HCT116 (cell line): ENCODE measurements around the gene SLC6A8.

Experiments
- CEBPB ChIP-seq: IDR thresholded peaks from 2 replicates; pipeline ENCODE4 v1.6.1; 2012; ENCODE audit warnings: low read depth
- ELF1 ChIP-seq: IDR thresholded peaks from 2 replicates; pipeline ENCODE4 v1.6.1; 2012; ENCODE audit warnings: low read depth, borderline replicate concordance
- POLR2A ChIP-seq: IDR thresholded peaks from 2 replicates; pipeline ENCODE4 v1.7.0; 2011; ENCODE audit warnings: borderline replicate concordance; ENCODE audit not compliant: insufficient read depth, insufficient read length; ENCODE audit errors: extremely low read depth
- RAD21 ChIP-seq: IDR thresholded peaks from 2 replicates; pipeline ENCODE4 v1.6.1; 2012; ENCODE audit warnings: low read depth, mild to moderate bottlenecking
- TF ChIP-seq, protein P1 (sequence below), 3 experiments: fragments of 200-600 bp in 1 of 3; sonication (generic) in 1 of 3; IDR thresholded peaks in 2 of 3; conservative IDR thresholded peaks in 1 of 3; 2 replicates each; pipeline ENCODE4 v1.5.1; 2012 to 2017; ENCODE audit warnings: low read depth in 2 of 3, low read length in 2 of 3, antibody characterized with exemption in 1 of 3, borderline replicate concordance in 1 of 3, control low read depth in 1 of 3, mild to moderate bottlenecking in 1 of 3, mixed read lengths in 1 of 3, mixed run types in 1 of 3, moderate library complexity in 1 of 3; ENCODE audit not compliant: insufficient read depth in 1 of 3

DNA sequence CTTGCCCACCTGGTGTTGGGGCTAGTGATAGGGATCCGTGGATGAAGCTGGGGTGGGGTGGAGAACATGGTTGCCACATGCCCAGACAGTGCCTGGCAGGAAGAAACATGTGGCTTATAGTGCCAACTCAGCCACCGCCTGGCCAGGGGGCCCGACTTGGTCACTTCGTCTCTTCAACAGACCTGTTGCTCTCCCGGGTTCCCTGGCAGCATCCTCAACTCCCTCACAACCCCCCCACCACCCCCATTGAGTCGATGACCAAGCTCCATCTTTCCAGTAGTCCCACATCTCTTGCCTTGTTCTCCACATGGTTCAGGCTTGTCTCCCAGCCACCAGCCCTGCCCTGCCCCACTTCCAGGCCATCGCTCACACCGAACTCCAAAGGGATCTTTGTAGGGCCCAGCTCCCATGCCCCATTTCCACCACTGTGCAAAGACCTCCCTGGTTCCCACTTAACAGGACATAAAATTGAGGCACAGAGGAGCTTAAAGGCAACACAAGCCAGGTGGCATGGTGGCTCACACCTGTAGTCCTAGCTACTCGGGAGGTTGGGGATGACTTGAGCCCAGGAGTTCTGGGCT is 21.9 kb upstream of the SLC6A8 start:
- TF ChIP-seq POLR2A (no peak), ELF1 (no peak), RAD21 (no peak), CEBPB (no peak)
- TF ChIP-seq, protein P1, sequence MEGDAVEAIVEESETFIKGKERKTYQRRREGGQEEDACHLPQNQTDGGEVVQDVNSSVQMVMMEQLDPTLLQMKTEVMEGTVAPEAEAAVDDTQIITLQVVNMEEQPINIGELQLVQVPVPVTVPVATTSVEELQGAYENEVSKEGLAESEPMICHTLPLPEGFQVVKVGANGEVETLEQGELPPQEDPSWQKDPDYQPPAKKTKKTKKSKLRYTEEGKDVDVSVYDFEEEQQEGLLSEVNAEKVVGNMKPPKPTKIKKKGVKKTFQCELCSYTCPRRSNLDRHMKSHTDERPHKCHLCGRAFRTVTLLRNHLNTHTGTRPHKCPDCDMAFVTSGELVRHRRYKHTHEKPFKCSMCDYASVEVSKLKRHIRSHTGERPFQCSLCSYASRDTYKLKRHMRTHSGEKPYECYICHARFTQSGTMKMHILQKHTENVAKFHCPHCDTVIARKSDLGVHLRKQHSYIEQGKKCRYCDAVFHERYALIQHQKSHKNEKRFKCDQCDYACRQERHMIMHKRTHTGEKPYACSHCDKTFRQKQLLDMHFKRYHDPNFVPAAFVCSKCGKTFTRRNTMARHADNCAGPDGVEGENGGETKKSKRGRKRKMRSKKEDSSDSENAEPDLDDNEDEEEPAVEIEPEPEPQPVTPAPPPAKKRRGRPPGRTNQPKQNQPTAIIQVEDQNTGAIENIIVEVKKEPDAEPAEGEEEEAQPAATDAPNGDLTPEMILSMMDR (IDR thresholded peaks at IDR 0.05 in 2 of 3, conservative IDR thresholded peaks at IDR 0.05 in 1 of 3; ENCODE audit: borderline replicate concordance in 1 of 3, insufficient read depth in 1 of 3, low read depth in 2 of 3, low read length in 2 of 3) = no peak
